K562 (cell line): ENCODE results near the gene SLC10A3. TPM values are rescaled to one million over a fixed set of nuclear protein-coding genes. Genes with fewer than 3 reads are reported as not detected.
"Not testable (repeated sequence)": the region's sequence is repeated elsewhere in the genome, so short reads cannot be mapped to it uniquely, and the experiment has no call there.

Source experiments
- ATAC-seq: fragments of 200-7000 bp; cut with Tn5 transposase; 3 replicates; pipeline ENCODE4 v1.9.1; 2020; ENCODE audit warnings: moderate library complexity
- BruUV-seq: library from RNA; stranded (reverse); fragments of 400-500 nt; replicated peaks from 2 replicates; lab custom pipeline; 2021; lab: Mats Ljungman, UMichigan
- CTCF ChIA-PET: fragments of 300-600 bp; formaldehyde crosslinking; extraction: SDS; loops from one replicate; lab custom pipeline; 2021; ENCODE audit warnings: low intra/inter-chr PET ratio; lab: Yijun Ruan, JAX
- POLR2A ChIA-PET: fragments of 300-600, 350-650 bp; sonication (Branson Sonifier 250); formaldehyde crosslinking; extraction: SDS; loops from one replicate; lab custom pipeline; 2021; ENCODE audit warnings: antibody characterized with exemption, inconsistent platforms; lab: Yijun Ruan, JAX
- DNase-seq, 4 experiments: peaks; one replicate each; pipeline versions ENCODE4 v3.0.0 to v3.0.0-alpha.2; 2011 to 2018; ENCODE audit warnings: low spot score in 3 of 4, mixed read lengths in 3 of 4; ENCODE audit errors: extremely low read depth in 1 of 4
- FAIRE-seq: peaks from 2 replicates; lab custom pipeline; 2011; peaks lifted over from hg19 to GRCh38; lab: Jason Lieb, UNC
- H2AFZ ChIP-seq: 2 replicates; pipeline ENCODE4 v1.6.0; 2011; ENCODE audit warnings: low read depth, low read length, control low read depth, inconsistent platforms
- H3K27ac ChIP-seq: fragments of 200-600 bp; 3 replicates; pipeline ENCODE4 v1.8.0; 2011; ENCODE audit warnings: low read depth, mild to moderate bottlenecking, control low read depth, inconsistent platforms, low read length, moderate library complexity, mixed read lengths; ENCODE audit errors: extremely low read depth
- H3K27me3 ChIP-seq, 2 experiments: fragments of 300-600 bp in 1 of 2; 2 replicates in 1 of 2; 3 replicates in 1 of 2; pipeline versions ENCODE4 v1.6.0 to v1.8.0; 2011; ENCODE audit warnings: inconsistent platforms in 2 of 2, low read length in 2 of 2, mild to moderate bottlenecking in 1 of 2, mixed read lengths in 1 of 2, moderate library complexity in 1 of 2; ENCODE audit not compliant: control insufficient read depth in 2 of 2, insufficient read depth in 2 of 2
- H3K36me3 ChIP-seq: fragments of 300-600 bp; 3 replicates; pipeline ENCODE4 v1.8.0; 2011; ENCODE audit warnings: mild to moderate bottlenecking, low read length, inconsistent platforms; ENCODE audit not compliant: control insufficient read depth, insufficient read depth
- H3K4me1 ChIP-seq, 2 experiments: fragments of 200-600 bp in 1 of 2; replicated peaks in 1 of 2; 2 replicates in 1 of 2; 3 replicates in 1 of 2; pipeline versions ENCODE4 v1.5.1 to v1.8.0; 2011; ENCODE audit warnings: inconsistent platforms in 2 of 2, low read length in 2 of 2, mild to moderate bottlenecking in 1 of 2, mixed read lengths in 1 of 2, moderate library complexity in 1 of 2; ENCODE audit not compliant: control insufficient read depth in 2 of 2, insufficient read depth in 2 of 2
- H3K4me2 ChIP-seq: 2 replicates; pipeline ENCODE4 v1.6.1; 2011; ENCODE audit warnings: low read length, control low read depth, inconsistent platforms, mixed read lengths; ENCODE audit not compliant: insufficient read depth
- H3K4me3 ChIP-seq: fragments of 200-600 bp; sonication (generic), shearing (Covaris generic); 2 replicates; pipeline ENCODE4 v1.5.1; 2016; ENCODE audit warnings: control low read depth, inconsistent platforms
- H3K79me2 ChIP-seq: fragments of 200-600 bp; 3 replicates; pipeline ENCODE4 v1.8.0; 2011; ENCODE audit warnings: low read length, inconsistent platforms; ENCODE audit not compliant: control insufficient read depth, insufficient read depth
- H3K9ac ChIP-seq, 2 experiments: 2 replicates each; pipeline versions ENCODE4 v1.6.0 to v1.6.1; 2011; ENCODE audit warnings: low read depth in 2 of 2, low read length in 2 of 2, control low read depth in 1 of 2, inconsistent platforms in 1 of 2, mild to moderate bottlenecking in 1 of 2, mixed read lengths in 1 of 2; ENCODE audit not compliant: insufficient read depth in 1 of 2
- H3K9me1 ChIP-seq: one replicate; pipeline ENCODE4 v1.6.0; 2011; ENCODE audit warnings: inconsistent platforms, mild to moderate bottlenecking, low read length, moderate library complexity; ENCODE audit not compliant: control insufficient read depth, insufficient read depth
- H3K9me3 ChIP-seq: replicated peaks from 2 replicates; pipeline ENCODE4 v1.5.1; 2011; ENCODE audit warnings: low read depth, low read length, inconsistent platforms; ENCODE audit not compliant: control insufficient read depth, insufficient read depth
- H4K20me1 ChIP-seq: replicated peaks from 2 replicates; pipeline ENCODE4 v1.6.1; 2011; ENCODE audit warnings: low read length, inconsistent platforms, mixed read lengths; ENCODE audit not compliant: control insufficient read depth, insufficient read depth
- CBFA2T2 ChIP-seq: fragments of 450-650 bp; conservative IDR thresholded peaks from 2 replicates; pipeline ENCODE4 v1.6.1; 2017; ENCODE audit warnings: mild to moderate bottlenecking
- MECOM ChIP-seq: fragments of 250-450 bp; sonication (Bioruptor Pico); IDR thresholded peaks from 2 replicates; pipeline ENCODE4 v1.8.0; 2022; ENCODE audit warnings: inconsistent platforms
- MEIS2 ChIP-seq: fragments of 450-650 bp; IDR thresholded peaks from 2 replicates; pipeline ENCODE4 v1.6.1; 2014; ENCODE audit warnings: mild to moderate bottlenecking; ENCODE audit not compliant: partially characterized antibody
- NFIC ChIP-seq: fragments of 450-650 bp; IDR thresholded peaks from 2 replicates; pipeline ENCODE4 v1.6.1; 2017; ENCODE audit warnings: mild to moderate bottlenecking, inconsistent platforms
- NR2C1 ChIP-seq, 2 experiments: fragments of 450-650 bp; IDR thresholded peaks; 2 replicates each; pipeline ENCODE4 v1.6.1; 2017; ENCODE audit warnings: mild to moderate bottlenecking in 2 of 2, antibody characterized with exemption in 1 of 2, inconsistent platforms in 1 of 2, missing compliant biosample characterization in 1 of 2, missing genetic modification characterization in 1 of 2
- RCOR1 ChIP-seq, 2 experiments: IDR thresholded peaks; 2 replicates each; pipeline ENCODE4 v1.6.1; 2012; ENCODE audit warnings: low read depth in 2 of 2, low read length in 2 of 2, borderline replicate concordance in 1 of 2, improper control_type of control experiment in 1 of 2
- WGBS: fragments of 100-300 bp; shearing (Covaris generic); methylation state at CpG from one replicate; pipeline ENCODE4 v1.1.6; 2016; ENCODE audit warnings: low coverage, mixed read lengths; ENCODE audit not compliant: insufficient coverage; ENCODE audit errors: missing lambda C conversion rate; 5-methylcytosine and 5-hydroxymethylcytosine counted together
- in situ Hi-C: fragments of 300-500 bp; cut with MboI; formaldehyde crosslinking; loops from 4 replicates; pipeline ENCODE4 v1.15.0; 2018; ENCODE audit warnings: inconsistent platforms, mixed read lengths
- intact Hi-C: fragments of 100-400 bp; cut with micrococcal nuclease; formaldehyde crosslinking; loops from 2 replicates; pipeline ENCODE4 v1.14.2; 2022
- polyA plus RNA-seq, 8 experiments: library from polyadenylated mRNA; depleted of rRNA in 4 of 8; stranded (reverse) in 5 of 8; unstranded in 3 of 8; fragments of >200 nt; fragmentation: Nextera tagmentation in 2 of 8; fragmentation: Illumina TruSeq in 1 of 8; extraction: Ambion mirVana in 2 of 8; extraction: Trizol in 1 of 8; gene quantifications; 2 replicates each; pipeline versions ENCODE4 v1.2.1 to v1.2.3, GENCODE V29; 2011 to 2014; ENCODE audit warnings: inconsistent platforms in 1 of 8, missing spikeins in 1 of 8
- total RNA-seq, 7 experiments: library from RNA; depleted of rRNA in 6 of 7; stranded (reverse); fragments of >200 nt in 6 of 7; fragmentation: Illumina TruSeq in 2 of 7; extraction: Trizol in 2 of 7; gene quantifications; 2 replicates each; pipeline versions ENCODE4 v1.2.1 to v1.2.3, GENCODE V29; 2011 to 2021; ENCODE audit warnings: low replicate concordance in 1 of 7
- TF ChIP-seq, protein P1 (sequence below): fragments of 450-650 bp; IDR thresholded peaks from 2 replicates; pipeline ENCODE4 v1.6.1; 2016
- TF ChIP-seq, protein P2 (sequence below): fragments of 450-650 bp; IDR thresholded peaks from 2 replicates; pipeline ENCODE4 v1.6.1; 2018; ENCODE audit not compliant: partially characterized antibody
- TF ChIP-seq, protein P3 (sequence below): fragments of 450-650 bp; IDR thresholded peaks from 2 replicates; pipeline ENCODE4 v1.6.1; 2017; ENCODE audit warnings: antibody characterized with exemption, mild to moderate bottlenecking

The SLC10A3 gene
- total and polyA plus RNA-seq, 9 of the 15 experiments (the other 6 are each of a cell fraction or from before 2014, with no cell fraction given) = 5.2 to 30.6 (median 16.7) TPM

DNA sequence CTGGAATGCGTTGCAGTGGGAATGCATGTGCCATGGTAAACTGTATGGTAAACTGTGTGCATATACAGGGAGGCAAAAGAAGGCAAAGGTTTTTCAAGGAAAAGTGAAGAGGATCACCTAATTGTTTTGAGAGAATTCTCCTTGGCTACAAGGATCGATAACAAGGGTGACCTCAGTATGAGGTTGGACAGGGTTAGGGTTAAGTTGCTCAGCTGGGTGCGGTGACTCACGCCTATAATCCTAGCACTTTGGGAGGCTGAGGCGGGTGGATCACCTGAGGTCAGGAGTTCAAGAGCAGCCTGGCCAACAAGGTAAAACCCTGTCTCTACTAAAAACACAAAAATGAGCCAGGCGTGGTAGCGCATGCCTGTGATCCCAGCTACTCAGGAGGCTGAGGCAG lies 11.0 kb upstream of the SLC10A3 start (continued):
- TF ChIP-seq RCOR1 (IDR thresholded peaks at IDR 0.05; ENCODE audit: borderline replicate concordance in 1 of 2, low read depth in 2 of 2, low read length in 2 of 2) (0 out of 4 replicates have a peak, but pooled peaks of 1 of the 2 experiments have one; percentile 19), CBFA2T2 (peak; percentile 31; the same call in 1 of the 2 replicates)

DNA sequence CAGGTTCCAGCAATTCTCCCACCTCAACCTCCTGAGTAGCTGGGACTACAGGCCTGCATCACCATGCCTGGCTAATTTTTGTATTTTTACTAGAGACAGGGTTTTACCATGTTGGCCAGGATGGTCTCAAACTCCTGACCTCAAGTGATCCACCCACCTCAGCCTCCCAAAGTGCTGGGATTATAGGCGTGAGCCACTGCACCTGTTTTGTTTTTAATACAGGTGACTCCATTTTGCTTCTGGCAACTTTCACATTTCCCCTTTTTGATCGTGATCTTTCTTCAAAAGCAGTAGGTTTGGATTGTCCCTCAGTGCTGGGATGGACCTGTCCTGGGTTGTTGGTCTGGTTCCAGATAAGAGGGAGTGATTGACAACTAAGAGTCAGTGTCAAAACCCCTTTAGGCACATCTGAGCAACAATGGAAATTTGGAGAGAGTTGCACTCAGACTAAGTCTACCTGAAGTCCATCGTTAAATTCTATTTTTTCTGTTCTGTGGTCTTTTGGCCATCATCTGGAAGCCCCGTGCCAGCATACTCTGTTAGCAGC lies 6.2 kb upstream of the SLC10A3 start:
- H4K20me1 ChIP-seq; CTCF ChIA-PET; in situ Hi-C loops; H3K4me3 ChIP-seq; H3K4me2 ChIP-seq; H3K79me2 ChIP-seq; BruUV-seq; H3K27me3 ChIP-seq; DNase-seq; H3K9me1 ChIP-seq; H3K36me3 ChIP-seq; H3K9ac ChIP-seq; H3K9me3 ChIP-seq; TF ChIP-seq NR2C1 (IDR thresholded peaks at IDR 0.05): not testable (repeated sequence)
- 0 out of 3 replicates have a peak, but pooled peaks have one; percentile 6 for ATAC-seq
- Histone ChIP-seq H3K27ac (peak overlapping the region; percentile 48; the same call in 1 of the 3 replicates), H2AFZ (peak overlapping the region; percentile 0; the same call in 1 of the 2 replicates), H3K4me1 (peaks cover 31 to 42% of the 10 kb centered on the region in 2 experiments)
- intact Hi-C loops = loop anchor here (10.0 kb wide), 1 partner anchor 122 kb away; the partner anchor contains the start of genes EMD and FLNA
- TF ChIP-seq NFIC = 0 out of 2 replicates have a peak, but pooled peaks have one; percentile 17
- TF ChIP-seq MEIS2 = peak; percentile 69
- TF ChIP-seq MECOM = peak; percentile 84
- TF ChIP-seq, protein P1, sequence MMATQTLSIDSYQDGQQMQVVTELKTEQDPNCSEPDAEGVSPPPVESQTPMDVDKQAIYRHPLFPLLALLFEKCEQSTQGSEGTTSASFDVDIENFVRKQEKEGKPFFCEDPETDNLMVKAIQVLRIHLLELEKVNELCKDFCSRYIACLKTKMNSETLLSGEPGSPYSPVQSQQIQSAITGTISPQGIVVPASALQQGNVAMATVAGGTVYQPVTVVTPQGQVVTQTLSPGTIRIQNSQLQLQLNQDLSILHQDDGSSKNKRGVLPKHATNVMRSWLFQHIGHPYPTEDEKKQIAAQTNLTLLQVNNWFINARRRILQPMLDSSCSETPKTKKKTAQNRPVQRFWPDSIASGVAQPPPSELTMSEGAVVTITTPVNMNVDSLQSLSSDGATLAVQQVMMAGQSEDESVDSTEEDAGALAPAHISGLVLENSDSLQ = peak; percentile 85
- TF ChIP-seq NR2C1 (tag; IDR thresholded peaks at IDR 0.05) = 0 out of 2 replicates have a peak, but pooled peaks have one; percentile 17
- TF ChIP-seq, protein P2, sequence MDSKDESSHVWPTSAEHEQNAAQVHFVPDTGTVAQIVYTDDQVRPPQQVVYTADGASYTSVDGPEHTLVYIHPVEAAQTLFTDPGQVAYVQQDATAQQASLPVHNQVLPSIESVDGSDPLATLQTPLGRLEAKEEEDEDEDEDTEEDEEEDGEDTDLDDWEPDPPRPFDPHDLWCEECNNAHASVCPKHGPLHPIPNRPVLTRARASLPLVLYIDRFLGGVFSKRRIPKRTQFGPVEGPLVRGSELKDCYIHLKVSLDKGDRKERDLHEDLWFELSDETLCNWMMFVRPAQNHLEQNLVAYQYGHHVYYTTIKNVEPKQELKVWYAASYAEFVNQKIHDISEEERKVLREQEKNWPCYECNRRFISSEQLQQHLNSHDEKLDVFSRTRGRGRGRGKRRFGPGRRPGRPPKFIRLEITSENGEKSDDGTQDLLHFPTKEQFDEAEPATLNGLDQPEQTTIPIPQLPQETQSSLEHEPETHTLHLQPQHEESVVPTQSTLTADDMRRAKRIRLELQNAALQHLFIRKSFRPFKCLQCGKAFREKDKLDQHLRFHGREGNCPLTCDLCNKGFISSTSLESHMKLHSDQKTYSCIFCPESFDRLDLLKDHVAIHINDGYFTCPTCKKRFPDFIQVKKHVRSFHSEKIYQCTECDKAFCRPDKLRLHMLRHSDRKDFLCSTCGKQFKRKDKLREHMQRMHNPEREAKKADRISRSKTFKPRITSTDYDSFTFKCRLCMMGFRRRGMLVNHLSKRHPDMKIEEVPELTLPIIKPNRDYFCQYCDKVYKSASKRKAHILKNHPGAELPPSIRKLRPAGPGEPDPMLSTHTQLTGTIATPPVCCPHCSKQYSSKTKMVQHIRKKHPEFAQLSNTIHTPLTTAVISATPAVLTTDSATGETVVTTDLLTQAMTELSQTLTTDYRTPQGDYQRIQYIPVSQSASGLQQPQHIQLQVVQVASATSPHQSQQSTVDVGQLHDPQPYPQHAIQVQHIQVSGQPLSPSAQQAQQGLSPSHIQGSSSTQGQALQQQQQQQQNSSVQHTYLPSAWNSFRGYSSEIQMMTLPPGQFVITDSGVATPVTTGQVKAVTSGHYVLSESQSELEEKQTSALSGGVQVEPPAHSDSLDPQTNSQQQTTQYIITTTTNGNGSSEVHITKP = peak; percentile 89
- TF ChIP-seq, protein P3, sequence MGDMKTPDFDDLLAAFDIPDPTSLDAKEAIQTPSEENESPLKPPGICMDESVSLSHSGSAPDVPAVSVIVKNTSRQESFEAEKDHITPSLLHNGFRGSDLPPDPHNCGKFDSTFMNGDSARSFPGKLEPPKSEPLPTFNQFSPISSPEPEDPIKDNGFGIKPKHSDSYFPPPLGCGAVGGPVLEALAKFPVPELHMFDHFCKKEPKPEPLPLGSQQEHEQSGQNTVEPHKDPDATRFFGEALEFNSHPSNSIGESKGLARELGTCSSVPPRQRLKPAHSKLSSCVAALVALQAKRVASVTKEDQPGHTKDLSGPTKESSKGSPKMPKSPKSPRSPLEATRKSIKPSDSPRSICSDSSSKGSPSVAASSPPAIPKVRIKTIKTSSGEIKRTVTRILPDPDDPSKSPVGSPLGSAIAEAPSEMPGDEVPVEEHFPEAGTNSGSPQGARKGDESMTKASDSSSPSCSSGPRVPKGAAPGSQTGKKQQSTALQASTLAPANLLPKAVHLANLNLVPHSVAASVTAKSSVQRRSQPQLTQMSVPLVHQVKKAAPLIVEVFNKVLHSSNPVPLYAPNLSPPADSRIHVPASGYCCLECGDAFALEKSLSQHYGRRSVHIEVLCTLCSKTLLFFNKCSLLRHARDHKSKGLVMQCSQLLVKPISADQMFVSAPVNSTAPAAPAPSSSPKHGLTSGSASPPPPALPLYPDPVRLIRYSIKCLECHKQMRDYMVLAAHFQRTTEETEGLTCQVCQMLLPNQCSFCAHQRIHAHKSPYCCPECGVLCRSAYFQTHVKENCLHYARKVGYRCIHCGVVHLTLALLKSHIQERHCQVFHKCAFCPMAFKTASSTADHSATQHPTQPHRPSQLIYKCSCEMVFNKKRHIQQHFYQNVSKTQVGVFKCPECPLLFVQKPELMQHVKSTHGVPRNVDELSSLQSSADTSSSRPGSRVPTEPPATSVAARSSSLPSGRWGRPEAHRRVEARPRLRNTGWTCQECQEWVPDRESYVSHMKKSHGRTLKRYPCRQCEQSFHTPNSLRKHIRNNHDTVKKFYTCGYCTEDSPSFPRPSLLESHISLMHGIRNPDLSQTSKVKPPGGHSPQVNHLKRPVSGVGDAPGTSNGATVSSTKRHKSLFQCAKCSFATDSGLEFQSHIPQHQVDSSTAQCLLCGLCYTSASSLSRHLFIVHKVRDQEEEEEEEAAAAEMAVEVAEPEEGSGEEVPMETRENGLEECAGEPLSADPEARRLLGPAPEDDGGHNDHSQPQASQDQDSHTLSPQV = peak; percentile 47; the same call in 1 of the 2 replicates
- POLR2A ChIA-PET = interaction anchor here (0.7 to 1.5 kb wide), 2 partner anchors 20 to 32 kb away, joined by 3 to 4 read pairs; partner anchors contain the start of gene FAM3A
- peak; percentile 85 for FAIRE-seq
- WGBS = 22% methylated on average over 4 of the region's 4 CpGs
